GM15510 (cell line): ENCODE measurements around the gene GALNT18.

Experiments
- POLR2A ChIP-seq: IDR thresholded peaks from 3 replicates; pipeline ENCODE4 v1.6.1; 2011; ENCODE audit warnings: borderline replicate concordance; ENCODE audit not compliant: insufficient read length; ENCODE audit errors: extremely low read depth

GALNT18 gene

GRCh38 chr11:11432621-11433319 is 189.0 kb downstream of the GALNT18 start:
- no peak for TF ChIP-seq POLR2A

DNA sequence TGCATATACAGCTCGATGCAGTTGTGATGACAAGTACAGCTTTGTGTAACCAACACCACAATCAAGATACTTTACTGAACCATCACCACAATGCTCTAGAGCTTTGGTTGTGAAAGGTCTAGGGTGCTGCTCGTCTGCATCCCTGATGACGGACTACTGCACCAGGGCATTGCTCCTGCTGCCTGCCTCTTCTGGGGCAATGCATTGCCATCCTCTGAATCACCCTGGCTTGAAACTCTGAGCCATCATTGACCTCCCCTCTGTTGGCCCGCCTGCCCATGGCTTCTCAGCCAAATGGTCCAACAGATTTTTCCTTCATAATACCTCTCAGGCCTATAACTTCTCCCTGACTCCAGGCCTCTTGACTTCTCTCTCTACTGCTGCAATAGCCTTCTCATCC is 191.4 kb downstream of the GALNT18 start:
- no peak for TF ChIP-seq POLR2A

DNA sequence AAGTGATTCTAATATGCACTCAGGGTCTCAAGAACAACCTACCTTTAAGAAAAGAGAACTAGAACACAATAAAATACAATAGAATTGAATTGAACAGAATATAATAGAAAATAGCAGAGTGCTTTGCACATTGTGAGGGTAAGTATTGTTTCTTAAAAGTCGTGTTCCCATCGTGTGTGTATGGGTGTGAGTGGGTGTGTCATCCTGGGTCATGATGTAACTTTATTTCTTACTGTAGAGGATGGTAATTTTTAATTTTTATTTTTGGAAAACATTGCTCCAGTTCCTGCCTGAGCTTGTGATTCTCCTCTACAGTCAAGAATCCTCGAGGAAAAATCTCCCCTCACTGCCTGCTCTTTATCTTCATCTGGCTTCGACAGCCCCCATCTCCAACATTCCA is 193.1 kb downstream of the GALNT18 start:
- TF ChIP-seq POLR2A = no peak

- no peak for TF ChIP-seq POLR2A
Observed at GRCh38 chr11:11427542-11427941, 194.3 kb downstream of the GALNT18 start.

DNA sequence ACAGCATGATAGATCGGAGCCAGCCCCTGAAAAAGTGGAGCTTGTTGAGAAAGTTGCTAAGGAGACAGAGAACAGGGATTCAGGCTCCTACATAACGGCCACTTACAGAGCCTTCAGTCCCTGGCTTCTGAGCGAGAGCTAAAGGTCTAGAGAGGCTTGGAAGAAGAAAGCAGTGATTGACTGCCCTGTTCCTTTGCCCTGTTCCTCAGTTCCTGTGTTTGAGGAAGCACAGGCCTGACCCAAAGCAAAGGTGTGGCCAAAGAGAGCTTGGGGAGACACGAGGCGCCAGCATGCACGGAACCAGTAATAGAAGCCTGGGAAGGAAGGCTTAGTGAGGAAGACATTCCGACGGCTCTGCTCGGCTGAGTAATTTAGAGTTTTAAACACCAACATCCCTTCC is 194.7 kb downstream of the GALNT18 start:
- no peak for TF ChIP-seq POLR2A

- TF ChIP-seq POLR2A = no peak
Observed at GRCh38 chr11:11426226-11426952, 195.4 kb downstream of the GALNT18 start.

- TF ChIP-seq POLR2A = no peak
Observed at GRCh38 chr11:11425806-11426205, 196.0 kb downstream of the GALNT18 start.

- TF ChIP-seq POLR2A = no peak
Observed at GRCh38 chr11:11424688-11425087, 197.1 kb downstream of the GALNT18 start.

- no peak for TF ChIP-seq POLR2A
Observed at GRCh38 chr11:11422411-11423128, 199.2 kb downstream of the GALNT18 start.

DNA sequence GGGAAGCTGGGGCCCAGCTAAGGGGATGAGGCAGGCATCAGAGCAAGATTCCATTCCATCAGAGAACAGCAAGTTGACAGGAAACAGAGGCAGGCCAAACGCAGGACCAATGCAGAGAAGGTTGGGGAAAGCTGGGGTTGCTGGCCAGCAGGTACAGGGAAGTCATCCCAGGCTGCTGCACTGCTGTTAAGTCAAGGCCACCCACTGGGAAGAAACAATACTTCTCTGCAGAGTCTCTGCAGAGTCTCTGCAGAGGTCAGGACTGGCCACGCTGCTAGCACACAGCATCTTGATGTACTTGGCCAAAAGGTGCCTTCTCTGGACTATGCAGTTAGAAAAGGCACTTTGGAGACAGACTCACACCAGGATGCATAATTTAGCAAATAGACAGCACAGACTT is 200.3 kb downstream of the GALNT18 start:
- TF ChIP-seq POLR2A = no peak

DNA sequence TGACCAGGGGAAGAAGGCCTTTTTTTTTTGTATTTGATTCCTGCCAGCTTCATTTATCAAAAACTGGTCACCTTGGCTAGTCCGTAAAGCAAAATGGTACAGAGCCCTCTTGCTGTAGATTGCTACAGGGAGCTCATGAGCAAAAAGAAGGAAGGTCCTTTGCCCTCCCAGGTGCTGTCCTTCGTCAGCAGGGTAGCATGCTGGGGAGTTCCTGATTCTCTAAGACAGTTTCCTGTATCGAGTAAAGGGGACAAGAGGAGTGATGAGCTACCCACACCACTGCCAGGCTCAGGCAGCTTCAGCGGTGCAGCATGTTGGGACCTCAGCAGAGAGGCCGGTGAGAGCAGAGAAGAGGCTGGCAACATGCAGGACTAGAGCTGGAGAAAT is 200.9 kb downstream of the GALNT18 start:
- no peak for TF ChIP-seq POLR2A

DNA sequence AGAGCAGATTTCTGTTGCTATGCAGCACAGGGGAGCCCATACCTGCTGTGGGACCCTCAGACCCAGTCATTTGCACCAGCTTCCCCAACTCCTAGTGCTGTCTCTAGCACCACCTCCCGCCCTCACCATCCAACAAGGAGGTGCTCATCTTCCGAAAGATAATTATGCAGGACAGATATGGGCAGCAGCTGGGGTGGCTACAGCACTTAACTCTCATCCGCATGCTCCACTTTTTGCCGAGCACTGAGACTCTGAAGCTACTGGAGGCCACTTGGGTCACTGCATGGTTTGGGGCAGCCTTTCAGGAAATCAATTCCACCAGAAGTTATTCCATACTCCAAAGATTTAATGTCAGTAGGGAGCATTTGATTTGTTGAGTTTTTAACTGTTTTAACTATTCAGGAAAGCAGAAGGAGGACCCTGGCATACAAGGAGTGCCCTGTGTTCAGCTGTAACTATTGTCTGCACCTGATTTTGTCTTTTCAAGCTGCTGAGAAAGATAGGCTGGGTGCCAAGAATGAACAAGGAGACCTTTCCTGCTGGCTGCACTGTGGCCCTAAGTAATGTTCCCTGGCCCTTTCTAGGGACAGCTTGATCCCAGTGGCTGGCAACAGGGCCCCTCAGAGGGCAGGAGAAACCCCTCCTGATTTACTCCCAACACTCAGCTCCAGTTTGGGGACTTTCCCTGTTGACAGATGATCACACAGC is 201.5 kb downstream of the GALNT18 start:
- no peak for TF ChIP-seq POLR2A

DNA sequence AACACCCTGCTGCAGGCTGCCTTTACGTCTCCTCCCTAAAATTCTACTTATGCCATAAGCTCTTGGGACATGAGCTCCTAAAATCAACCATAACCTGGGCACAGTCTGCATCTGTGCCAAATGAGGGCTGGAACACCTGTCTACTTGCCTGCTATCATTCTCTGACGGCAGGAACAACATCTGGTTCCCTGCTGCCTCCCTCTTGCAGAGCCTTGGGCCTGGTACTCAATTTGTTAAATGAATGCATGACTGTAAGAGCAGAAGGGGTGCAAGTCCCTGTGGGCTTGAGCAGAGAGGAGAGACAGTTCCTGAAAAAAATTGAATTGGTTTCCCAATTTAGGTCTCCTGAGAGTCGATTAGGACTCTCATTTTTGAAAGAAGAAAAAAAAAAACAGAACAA is 202.1 kb downstream of the GALNT18 start:
- no peak for TF ChIP-seq POLR2A

DNA sequence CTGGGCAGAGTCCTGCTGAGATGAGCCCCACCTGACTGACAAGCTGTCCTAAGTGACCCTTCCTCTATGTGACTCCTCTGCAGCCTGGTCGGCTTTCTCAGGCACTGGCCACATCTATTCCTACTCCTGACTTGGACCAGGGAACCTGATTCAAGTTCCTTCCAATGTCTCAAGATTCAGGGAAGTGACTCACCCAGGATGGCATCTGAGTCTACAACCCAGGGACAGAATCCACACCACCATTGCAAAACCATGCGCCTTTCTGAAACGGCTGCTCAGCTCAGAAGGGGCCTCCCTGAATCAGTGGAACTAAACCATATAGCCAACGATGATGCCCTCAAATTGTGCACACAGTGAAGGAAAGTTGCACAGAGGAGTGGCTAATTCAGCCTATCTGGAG is 204.9 kb downstream of the GALNT18 start:
- no peak for TF ChIP-seq POLR2A

GRCh38 chr11:11416502-11416901 is 205.3 kb downstream of the GALNT18 start:
- TF ChIP-seq POLR2A = no peak
